HG03196 (cell line): ENCODE data around the gene GAB2.

Source experiments
- ATAC-seq: cut with Tn5 transposase; IDR thresholded peaks from one replicate; pipeline ENCODE4 v1.9.1; 2021; ENCODE audit not compliant: unreplicated experiment

GAB2 gene

GRCh38 chr11:78344676-78345075, 72.9 kb downstream of the GAB2 start:
- no peak for ATAC-seq

GRCh38 chr11:78344094-78344493, 73.5 kb downstream of the GAB2 start:
- no peak for ATAC-seq

- no peak for ATAC-seq
Observed at GRCh38 chr11:78343303-78343702, 74.3 kb downstream of the GAB2 start.

- ATAC-seq: no peak
Observed at GRCh38 chr11:78341841-78342240, 75.8 kb downstream of the GAB2 start.

- ATAC-seq: no peak
Observed at GRCh38 chr11:78340530-78340929, 77.1 kb downstream of the GAB2 start.

- ATAC-seq: no peak
Observed at GRCh38 chr11:78339945-78340344, 77.7 kb downstream of the GAB2 start.

GRCh38 chr11:78339483-78339882, 78.1 kb downstream of the GAB2 start:
- no peak for ATAC-seq

- no peak for ATAC-seq
Observed at GRCh38 chr11:78338702-78339101, 78.9 kb downstream of the GAB2 start.

GRCh38 chr11:78338138-78338537, 79.5 kb downstream of the GAB2 start:
- no peak for ATAC-seq

GRCh38 chr11:78337554-78337924, 80.1 kb downstream of the GAB2 start:
- no peak for ATAC-seq

GRCh38 chr11:78336877-78337553, 80.6 kb downstream of the GAB2 start:
- no peak for ATAC-seq

- no peak for ATAC-seq
Observed at GRCh38 chr11:78334109-78334508, 83.5 kb downstream of the GAB2 start.

- ATAC-seq: no peak
Observed at GRCh38 chr11:78332872-78333271, 84.7 kb downstream of the GAB2 start.

GRCh38 chr11:78332174-78332866, 85.3 kb downstream of the GAB2 start:
- no peak for ATAC-seq

- ATAC-seq: no peak
Observed at GRCh38 chr11:78331711-78332110, 85.9 kb downstream of the GAB2 start.

- no peak for ATAC-seq
Observed at GRCh38 chr11:78330361-78330760, 87.3 kb downstream of the GAB2 start.

GRCh38 chr11:78327945-78328344, 89.7 kb downstream of the GAB2 start:
- ATAC-seq: no peak

GRCh38 chr11:78325274-78325781, 92.3 kb downstream of the GAB2 start:
- ATAC-seq: no peak

GRCh38 chr11:78323363-78323762, 94.3 kb downstream of the GAB2 start:
- no peak for ATAC-seq

- ATAC-seq: no peak
Observed at GRCh38 chr11:78319453-78319955, 98.1 kb downstream of the GAB2 start.

- no peak for ATAC-seq
Observed at GRCh38 chr11:78318321-78319114, 99.1 kb downstream of the GAB2 start.

GRCh38 chr11:78315724-78316123, 101.9 kb downstream of the GAB2 start:
- ATAC-seq: no peak
